K562 (cell line): Measurements from ENCODE around the gene MYOZ3. TPM values are rescaled to one million over a fixed set of nuclear protein-coding genes. Genes with fewer than 3 reads are reported as not detected.

Experiments
- ATAC-seq: fragments of 200-7000 bp; cut with Tn5 transposase; 3 replicates; pipeline ENCODE4 v1.9.1; 2020; ENCODE audit warnings: moderate library complexity
- BruUV-seq: library from RNA; stranded (reverse); fragments of 400-500 nt; replicated peaks from 2 replicates; lab custom pipeline; 2021; lab: Mats Ljungman, UMichigan
- CTCF ChIA-PET: fragments of 300-600 bp; formaldehyde crosslinking; extraction: SDS; loops from one replicate; lab custom pipeline; 2021; ENCODE audit warnings: low intra/inter-chr PET ratio; lab: Yijun Ruan, JAX
- POLR2A ChIA-PET: fragments of 300-600, 350-650 bp; sonication (Branson Sonifier 250); formaldehyde crosslinking; extraction: SDS; loops from one replicate; lab custom pipeline; 2021; ENCODE audit warnings: antibody characterized with exemption, inconsistent platforms; lab: Yijun Ruan, JAX
- DNase-seq, 4 experiments: peaks; one replicate each; pipeline versions ENCODE4 v3.0.0 to v3.0.0-alpha.2; 2011 to 2018; ENCODE audit warnings: low spot score in 3 of 4, mixed read lengths in 3 of 4; ENCODE audit errors: extremely low read depth in 1 of 4
- FAIRE-seq: peaks from 2 replicates; lab custom pipeline; 2011; peaks lifted over from hg19 to GRCh38; lab: Jason Lieb, UNC
- H2AFZ ChIP-seq: 2 replicates; pipeline ENCODE4 v1.6.0; 2011; ENCODE audit warnings: low read depth, low read length, control low read depth, inconsistent platforms
- H3K27ac ChIP-seq: fragments of 200-600 bp; 3 replicates; pipeline ENCODE4 v1.8.0; 2011; ENCODE audit warnings: low read depth, mild to moderate bottlenecking, control low read depth, inconsistent platforms, low read length, moderate library complexity, mixed read lengths; ENCODE audit errors: extremely low read depth
- H3K27me3 ChIP-seq, 2 experiments: fragments of 300-600 bp in 1 of 2; 2 replicates in 1 of 2; 3 replicates in 1 of 2; pipeline versions ENCODE4 v1.6.0 to v1.8.0; 2011; ENCODE audit warnings: inconsistent platforms in 2 of 2, low read length in 2 of 2, mild to moderate bottlenecking in 1 of 2, mixed read lengths in 1 of 2, moderate library complexity in 1 of 2; ENCODE audit not compliant: control insufficient read depth in 2 of 2, insufficient read depth in 2 of 2
- H3K36me3 ChIP-seq: fragments of 300-600 bp; 3 replicates; pipeline ENCODE4 v1.8.0; 2011; ENCODE audit warnings: mild to moderate bottlenecking, low read length, inconsistent platforms; ENCODE audit not compliant: control insufficient read depth, insufficient read depth
- H3K4me1 ChIP-seq, 2 experiments: fragments of 200-600 bp in 1 of 2; replicated peaks in 1 of 2; 2 replicates in 1 of 2; 3 replicates in 1 of 2; pipeline versions ENCODE4 v1.5.1 to v1.8.0; 2011; ENCODE audit warnings: inconsistent platforms in 2 of 2, low read length in 2 of 2, mild to moderate bottlenecking in 1 of 2, mixed read lengths in 1 of 2, moderate library complexity in 1 of 2; ENCODE audit not compliant: control insufficient read depth in 2 of 2, insufficient read depth in 2 of 2
- H3K4me2 ChIP-seq: 2 replicates; pipeline ENCODE4 v1.6.1; 2011; ENCODE audit warnings: low read length, control low read depth, inconsistent platforms, mixed read lengths; ENCODE audit not compliant: insufficient read depth
- H3K4me3 ChIP-seq: fragments of 200-600 bp; sonication (generic), shearing (Covaris generic); 2 replicates; pipeline ENCODE4 v1.5.1; 2016; ENCODE audit warnings: control low read depth, inconsistent platforms
- H3K79me2 ChIP-seq: fragments of 200-600 bp; 3 replicates; pipeline ENCODE4 v1.8.0; 2011; ENCODE audit warnings: low read length, inconsistent platforms; ENCODE audit not compliant: control insufficient read depth, insufficient read depth
- H3K9ac ChIP-seq, 2 experiments: 2 replicates each; pipeline versions ENCODE4 v1.6.0 to v1.6.1; 2011; ENCODE audit warnings: low read depth in 2 of 2, low read length in 2 of 2, control low read depth in 1 of 2, inconsistent platforms in 1 of 2, mild to moderate bottlenecking in 1 of 2, mixed read lengths in 1 of 2; ENCODE audit not compliant: insufficient read depth in 1 of 2
- H3K9me1 ChIP-seq: one replicate; pipeline ENCODE4 v1.6.0; 2011; ENCODE audit warnings: inconsistent platforms, mild to moderate bottlenecking, low read length, moderate library complexity; ENCODE audit not compliant: control insufficient read depth, insufficient read depth
- H3K9me3 ChIP-seq: replicated peaks from 2 replicates; pipeline ENCODE4 v1.5.1; 2011; ENCODE audit warnings: low read depth, low read length, inconsistent platforms; ENCODE audit not compliant: control insufficient read depth, insufficient read depth
- H4K20me1 ChIP-seq: replicated peaks from 2 replicates; pipeline ENCODE4 v1.6.1; 2011; ENCODE audit warnings: low read length, inconsistent platforms, mixed read lengths; ENCODE audit not compliant: control insufficient read depth, insufficient read depth
- CTCF ChIP-seq, 3 experiments: IDR thresholded peaks in 2 of 3; conservative IDR thresholded peaks in 1 of 3; 2 replicates each; pipeline ENCODE4 v1.5.1; 2011 to 2012; ENCODE audit warnings: low read length in 3 of 3, mild to moderate bottlenecking in 3 of 3, control low read depth in 2 of 3, improper control_type of control experiment in 1 of 3, inconsistent platforms in 1 of 3, low read depth in 1 of 3, mixed read lengths in 1 of 3, moderate library complexity in 1 of 3; ENCODE audit not compliant: insufficient read depth in 2 of 3
- ZNF766 ChIP-seq: fragments of 200-800 bp; sonication (Bioruptor generic); conservative IDR thresholded peaks from 2 replicates; pipeline ENCODE4 v1.6.1; 2016; ENCODE audit warnings: missing genetic modification characterization, missing compliant biosample characterization
- WGBS: fragments of 100-300 bp; shearing (Covaris generic); methylation state at CpG from one replicate; pipeline ENCODE4 v1.1.6; 2016; ENCODE audit warnings: low coverage, mixed read lengths; ENCODE audit not compliant: insufficient coverage; ENCODE audit errors: missing lambda C conversion rate; 5-methylcytosine and 5-hydroxymethylcytosine counted together
- in situ Hi-C: fragments of 300-500 bp; cut with MboI; formaldehyde crosslinking; loops from 4 replicates; pipeline ENCODE4 v1.15.0; 2018; ENCODE audit warnings: inconsistent platforms, mixed read lengths
- intact Hi-C: fragments of 100-400 bp; cut with micrococcal nuclease; formaldehyde crosslinking; loops from 2 replicates; pipeline ENCODE4 v1.14.2; 2022
- polyA plus RNA-seq, 8 experiments: library from polyadenylated mRNA; depleted of rRNA in 4 of 8; stranded (reverse) in 5 of 8; unstranded in 3 of 8; fragments of >200 nt; fragmentation: Nextera tagmentation in 2 of 8; fragmentation: Illumina TruSeq in 1 of 8; extraction: Ambion mirVana in 2 of 8; extraction: Trizol in 1 of 8; gene quantifications; 2 replicates each; pipeline versions ENCODE4 v1.2.1 to v1.2.3, GENCODE V29; 2011 to 2014; ENCODE audit warnings: inconsistent platforms in 1 of 8, missing spikeins in 1 of 8
- total RNA-seq, 7 experiments: library from RNA; depleted of rRNA in 6 of 7; stranded (reverse); fragments of >200 nt in 6 of 7; fragmentation: Illumina TruSeq in 2 of 7; extraction: Trizol in 2 of 7; gene quantifications; 2 replicates each; pipeline versions ENCODE4 v1.2.1 to v1.2.3, GENCODE V29; 2011 to 2021; ENCODE audit warnings: low replicate concordance in 1 of 7

MYOZ3 gene
- total and polyA plus RNA-seq, 9 of the 15 experiments (the other 6 are each of a cell fraction or from before 2014, with no cell fraction given), result not detected

GRCh38 chr5:150613991-150614660 lies 46.9 kb upstream of the MYOZ3 start:
- WGBS, result 18% methylated on average over 9 of the region's 9 CpGs
- no peaks in the 10 kb centered on the region for H3K79me2 ChIP-seq

More at GRCh38 chr5:150613991-150614660, 46.9 kb upstream of the MYOZ3 start:
- ChIA-PET CTCF (no interaction called here), POLR2A (interaction anchor here (0.7 to 1.3 kb wide), 4 partner anchors 9 to 572 kb away, joined by 3 to 4 read pairs (median 3); no protein-coding TSS in a partner anchor)
- H3K4me1 ChIP-seq, result peaks cover 0 to 9% of the 10 kb centered on the region in 2 experiments; a peak in 2 of 5 replicates
- H2AFZ ChIP-seq, result no peak overlapping the region
- no peak overlapping the region for H3K4me3 ChIP-seq
- peaks cover 23 to 60% of the 10 kb centered on the region in 2 experiments; a peak in 4 of 5 replicates for H3K27me3 ChIP-seq
- H3K4me2 ChIP-seq, result no peak overlapping the region
- in situ Hi-C loops, result no loop called here
- no peak for FAIRE-seq
- no peak overlapping the region for H3K27ac ChIP-seq
- intact Hi-C loops, result no loop called here
- H3K9ac ChIP-seq, result no peak overlapping the region
- ATAC-seq, result peak; percentile 68
- TF ChIP-seq CTCF (IDR thresholded peaks at IDR 0.05 in 2 of 3, conservative IDR thresholded peaks at IDR 0.05 in 1 of 3; ENCODE audit: insufficient read depth in 2 of 3, low read depth in 1 of 3, low read length in 3 of 3), result peak; percentile 33 to 57 (median 46)
- TF ChIP-seq ZNF766 (CRISPR knock-in tag), result no peak
- TF ChIP-seq, all 486 proteins: peak for 1
- peaks cover 21% of the 10 kb centered on the region for H4K20me1 ChIP-seq
- no peaks in the 10 kb centered on the region for H3K36me3 ChIP-seq
- no peaks in the 10 kb centered on the region for H3K9me3 ChIP-seq
- peak in 1 of 4 experiments; percentile 31 for DNase-seq
- BruUV-seq, result no TSS peak
- H3K9me1 ChIP-seq, result peaks cover 3% of the 10 kb centered on the region
